B cell (primary cell): ENCODE data around the gene OXER1. TPM values are rescaled to one million over a fixed set of nuclear protein-coding genes. Genes with fewer than 3 reads are reported as not detected.

Source experiments
- ATAC-seq: fragments of 200-7000 bp; cut with Tn5 transposase; one replicate; pipeline ENCODE4 v1.10.0; 2021; ENCODE audit warnings: low read depth, mild to moderate bottlenecking, moderate number of reproducible peaks, moderate library complexity
- CTCF ChIA-PET: fragments of 350-600 bp; sonication (Branson Sonifier 250); formaldehyde crosslinking; loops from one replicate; lab custom pipeline; 2021; ENCODE audit warnings: antibody characterized with exemption, inconsistent platforms; lab: Charles Lee
- POLR2A ChIA-PET: fragments of 350-600 bp; sonication (Branson Sonifier 250); formaldehyde crosslinking; loops from one replicate; lab custom pipeline; 2021; ENCODE audit warnings: antibody characterized with exemption; lab: Charles Lee
- DNase-seq: peaks from one replicate; pipeline ENCODE4 v3.0.0; 2013
- H2AFZ ChIP-seq: 2 replicates; pipeline ENCODE4 v1.6.1; 2012; ENCODE audit warnings: mild to moderate bottlenecking, low read depth, low read length; ENCODE audit not compliant: insufficient read depth, poor library complexity, severe bottlenecking
- H3K27ac ChIP-seq, 2 donors: 1 replicate in 1 of 2; 2 replicates in 1 of 2; pipeline ENCODE4 v1.5.1; 2012 to 2013; ENCODE audit warnings: low read length in 2 of 2, mild to moderate bottlenecking in 2 of 2, moderate library complexity in 1 of 2
- H3K27me3 ChIP-seq, 4 experiments: fragments of 200-600 bp in 1 of 4; sonication (generic) in 1 of 4; replicated peaks in 1 of 4; 1 replicate in 2 of 4; 2 replicates in 2 of 4; pipeline versions ENCODE4 v1.6.1 to v1.7.0; 2013 to 2016; ENCODE audit warnings: low read length in 3 of 4, mild to moderate bottlenecking in 2 of 4, mixed read lengths in 1 of 4, moderate library complexity in 1 of 4; ENCODE audit not compliant: insufficient read depth in 4 of 4, control insufficient read depth in 3 of 4; ENCODE audit errors: control extremely low read depth in 1 of 4
- H3K36me3 ChIP-seq, 2 experiments: replicated peaks in 1 of 2; 1 replicate in 1 of 2; 2 replicates in 1 of 2; pipeline versions ENCODE4 v1.6.1 to v1.7.1; 2013; ENCODE audit warnings: low read length in 1 of 2; ENCODE audit not compliant: insufficient read depth in 2 of 2, control insufficient read depth in 1 of 2; ENCODE audit errors: control extremely low read depth in 1 of 2, extremely low read depth in 1 of 2
- H3K4me1 ChIP-seq, 2 donors: fragments of 200-600 bp in 1 of 2; sonication (generic) in 1 of 2; 1 replicate in 1 of 2; 2 replicates in 1 of 2; pipeline versions ENCODE4 v1.5.1 to v1.6.1; 2013 to 2017; ENCODE audit warnings: low read length in 2 of 2; ENCODE audit not compliant: control insufficient read depth in 2 of 2, insufficient read depth in 2 of 2
- H3K4me2 ChIP-seq: replicated peaks from 2 replicates; pipeline ENCODE3; 2012; ENCODE audit warnings: mild to moderate bottlenecking, low read depth, low read length; ENCODE audit not compliant: poor library complexity, severe bottlenecking
- H3K4me3 ChIP-seq, 5 experiments: fragments of 200-600 bp in 1 of 5; sonication (generic) in 1 of 5; 1 replicate in 3 of 5; 2 replicates in 2 of 5; pipeline versions ENCODE4 v1.5.1 to v1.7.0; 2011 to 2016; ENCODE audit warnings: low read length in 4 of 5, mild to moderate bottlenecking in 4 of 5, low read depth in 2 of 5, control low read depth in 1 of 5, moderate library complexity in 1 of 5; ENCODE audit not compliant: insufficient read depth in 1 of 5; ENCODE audit errors: control extremely low read depth in 1 of 5, extremely low read depth in 1 of 5
- H3K79me2 ChIP-seq: fragments of 200-600 bp; sonication (generic); one replicate; pipeline ENCODE4 v1.6.0; 2016; ENCODE audit warnings: low read length; ENCODE audit not compliant: control insufficient read depth, insufficient read depth
- H3K9ac ChIP-seq: fragments of 200-600 bp; sonication (generic); 2 replicates; pipeline ENCODE4 v1.6.1; 2017; ENCODE audit warnings: mild to moderate bottlenecking, low read length, moderate library complexity
- H3K9me3 ChIP-seq, 3 donors: one replicate each; pipeline versions ENCODE4 v1.6.1 to v1.7.1; 2013; ENCODE audit warnings: low read length in 2 of 3; ENCODE audit not compliant: control insufficient read depth in 2 of 3, insufficient read depth in 1 of 3; ENCODE audit errors: control extremely low read depth in 1 of 3
- H4K20me1 ChIP-seq: 2 replicates; pipeline ENCODE4 v1.6.0; 2012; ENCODE audit warnings: mild to moderate bottlenecking, low read length; ENCODE audit not compliant: insufficient read depth, control insufficient read depth, poor library complexity, severe bottlenecking
- H3K27ac Mint-ChIP-seq: one replicate; pipeline ENCODE4 v1.8.0; 2021; ENCODE audit warnings: mixed read lengths
- H3K27me3 Mint-ChIP-seq: one replicate; pipeline ENCODE4 v1.8.0; 2021; ENCODE audit warnings: mixed read lengths
- H3K4me1 Mint-ChIP-seq: one replicate; pipeline ENCODE4 v1.8.0; 2021; ENCODE audit warnings: mixed read lengths
- H3K4me3 Mint-ChIP-seq: one replicate; pipeline ENCODE4 v1.8.0; 2021; ENCODE audit warnings: mixed read lengths
- H3K9me3 Mint-ChIP-seq: one replicate; pipeline ENCODE4 v1.8.0; 2022; ENCODE audit warnings: mixed read lengths; ENCODE audit not compliant: insufficient read depth
- CTCF ChIP-seq: fragments of 200-600 bp; IDR thresholded peaks from one replicate; pipeline ENCODE4 v1.8.0; 2022; ENCODE audit warnings: antibody characterized with exemption, mild to moderate bottlenecking
- EZH2 ChIP-seq: IDR thresholded peaks from 2 replicates; pipeline ENCODE4 v1.6.1; 2012; ENCODE audit warnings: borderline replicate concordance, low read depth, mild to moderate bottlenecking, moderate library complexity, low read length; ENCODE audit not compliant: insufficient read depth, poor library complexity, severe bottlenecking
- WGBS: methylation state at CpG from one replicate; pipeline ENCODE4 v1.1.5; 2013; ENCODE audit warnings: missing lambda C conversion rate; ENCODE audit not compliant: insufficient coverage; 5-methylcytosine and 5-hydroxymethylcytosine counted together
- intact Hi-C: fragments of 100-400 bp; cut with micrococcal nuclease; formaldehyde crosslinking; loops from one replicate; pipeline ENCODE4 v1.10.0; 2022
- polyA plus RNA-seq: library from polyadenylated mRNA; depleted of rRNA; stranded (reverse); fragments of >200 nt; gene quantifications from 2 replicates; pipeline ENCODE4 v1.2.3, GENCODE V29; 2012
- total RNA-seq, 2 donors: library from RNA; stranded (reverse); fragments of 120-200 nt in 1 of 2; gene quantifications; 1 replicate in 1 of 2; 2 replicates in 1 of 2; pipeline versions ENCODE4 v1.2.3 to v1.2.4, GENCODE V29; 2013 to 2022

The OXER1 gene
- total and polyA plus RNA-seq, 2 donors (not counting 1 experiment from before 2014, with no cell fraction given) = 3.2 to 3.3 TPM

GRCh38 chr2:42781181-42781580, 17.2 kb upstream of the OXER1 start:
- Histone ChIP-seq H3K4me3 (no peak overlapping the region), H3K9me3 (peaks cover 0 to 16% (median 1%) of the 10 kb centered on the region in 3 donors), H3K36me3 (no peaks in the 10 kb centered on the region), H3K4me1 (no peaks in the 10 kb centered on the region), H3K9ac (no peak overlapping the region), H2AFZ (no peak overlapping the region), H3K27ac (no peak overlapping the region), H3K27me3 (no peaks in the 10 kb centered on the region), H3K79me2 (no peaks in the 10 kb centered on the region), H4K20me1 (no peaks in the 10 kb centered on the region), H3K4me2 (no peak overlapping the region)
- Mint-ChIP-seq H3K27me3 (no peaks in the 10 kb centered on the region), H3K4me1 (peaks cover 2% of the 10 kb centered on the region), H3K4me3 (no peak overlapping the region), H3K9me3 (no peaks in the 10 kb centered on the region), H3K27ac (no peak overlapping the region)
- WGBS = no CpG with 5 or more reads among the region's 1 CpG
- ATAC-seq (no peak), DNase-seq (no peak)
- TF ChIP-seq CTCF (no peak), EZH2 (no peak)
- ChIA-PET CTCF (no interaction called here), POLR2A (no interaction called here)
- intact Hi-C loops = no loop called here

GRCh38 chr2:42777883-42778805, 14.2 kb upstream of the OXER1 start:
- H3K4me1 Mint-ChIP-seq = peaks cover 11% of the 10 kb centered on the region
- Histone ChIP-seq H3K9ac (no peak overlapping the region), H2AFZ (no peak overlapping the region), H3K4me3 (no peak overlapping the region), H3K4me1 (peaks cover 7% of the 10 kb centered on the region in 2 donors), H3K27ac (no peak overlapping the region), H3K9me3 (peaks cover 0 to 16% (median 1%) of the 10 kb centered on the region in 3 donors), H3K36me3 (no peaks in the 10 kb centered on the region), H4K20me1 (no peaks in the 10 kb centered on the region), H3K79me2 (no peaks in the 10 kb centered on the region), H3K4me2 (no peak overlapping the region), H3K27me3 (no peaks in the 10 kb centered on the region)
- intact Hi-C loops = no loop called here
- no peaks in the 10 kb centered on the region for H3K27me3 Mint-ChIP-seq
- no peak overlapping the region for H3K27ac Mint-ChIP-seq
- WGBS = 80% methylated on average over 1 of the region's 3 CpGs
- ATAC-seq = no peak
- H3K9me3 Mint-ChIP-seq = no peaks in the 10 kb centered on the region
- TF ChIP-seq EZH2 (no peak), CTCF (no peak)
- no peak for DNase-seq
- no peak overlapping the region for H3K4me3 Mint-ChIP-seq
- CTCF ChIA-PET = no interaction called here
- POLR2A ChIA-PET = interaction anchor here (0.6 kb wide), 1 partner anchor 837 kb away, joined by 4 read pairs; no protein-coding TSS in a partner anchor
